Gastrocnemius medialis (tissue), 4 donors: ENCODE data around the gene PRPF4. TPM values are rescaled to one million over a fixed set of nuclear protein-coding genes. Genes with fewer than 3 reads are reported as not detected.

ENCODE experiments used
- ATAC-seq, 2 donors: fragments of 150-250 bp; one replicate each; pipeline ENCODE4 v1.9.1; 2016
- DNase-seq, 2 donors: peaks; one replicate each; pipeline ENCODE4 v3.0.0-alpha.2; 2019
- H3K27ac ChIP-seq, 4 donors: fragments of 200-600 bp; sonication (generic); 1 replicate in 1 of 4; 2 replicates in 3 of 4; pipeline ENCODE4 v1.5.1; 2016 to 2018; ENCODE audit warnings: mild to moderate bottlenecking in 2 of 4, moderate library complexity in 1 of 4
- H3K27me3 ChIP-seq, 3 donors: fragments of 200-600 bp; sonication (generic) in 2 of 3; 1 replicate in 1 of 3; 2 replicates in 2 of 3; pipeline versions ENCODE4 v1.5.1 to v1.6.0; 2016 to 2019; ENCODE audit warnings: mild to moderate bottlenecking in 1 of 3, moderate library complexity in 1 of 3
- H3K36me3 ChIP-seq, 2 donors: fragments of 200-600 bp; sonication (generic) in 1 of 2; one replicate each; pipeline ENCODE4 v1.5.1; 2017 to 2018
- H3K4me1 ChIP-seq, 2 donors: fragments of 200-600 bp; sonication (generic) in 1 of 2; one replicate each; pipeline ENCODE4 v1.5.1; 2016 to 2017; ENCODE audit warnings: mild to moderate bottlenecking in 2 of 2
- H3K4me3 ChIP-seq, 4 donors: fragments of 200-600 bp; sonication (generic) in 3 of 4; 1 replicate in 1 of 4; 2 replicates in 3 of 4; pipeline ENCODE4 v1.5.1; 2016 to 2019; ENCODE audit warnings: mild to moderate bottlenecking in 2 of 4
- H3K9me3 ChIP-seq, 3 donors: fragments of 200-600 bp; sonication (generic) in 2 of 3; 1 replicate in 1 of 3; 2 replicates in 2 of 3; pipeline ENCODE4 v1.5.1; 2016 to 2019
- POLR2A ChIP-seq, 2 donors: fragments of 450-650 bp; IDR thresholded peaks; one replicate each; pipeline ENCODE4 v1.6.1; 2017; ENCODE audit warnings: antibody characterized with exemption in 2 of 2, mild to moderate bottlenecking in 2 of 2, moderate library complexity in 2 of 2
- in situ Hi-C, 4 donors: fragments of 200-750 bp; cut with MboI; loops; one replicate each; pipeline versions ENCODE4 v1.15.0 to v1.8.0; 2017; ENCODE audit warnings: low sequenced_read_pairs in 4 of 4
- intact Hi-C: fragments of 100-400 bp; cut with DNase I; formaldehyde crosslinking; loops from one replicate; pipeline ENCODE4 v1.15.1; 2023; ENCODE audit warnings: low total_unique reads
- total RNA-seq, 4 donors: library from RNA; depleted of rRNA; stranded (reverse); fragments of >200 nt; gene quantifications; one replicate each; pipeline versions ENCODE4 v1.1.0 to v1.2.3, GENCODE V29; 2016
- TF ChIP-seq, protein P1 (sequence below), 5 experiments: fragments of 450-650 bp in 3 of 5; fragments of 200-600 bp in 2 of 5; sonication (generic) in 2 of 5; IDR thresholded peaks in 4 of 5; conservative IDR thresholded peaks in 1 of 5; 1 replicate in 4 of 5; 2 replicates in 1 of 5; pipeline ENCODE4 v1.5.1; 2016 to 2019; ENCODE audit warnings: antibody characterized with exemption in 5 of 5, mild to moderate bottlenecking in 3 of 5, moderate library complexity in 3 of 5

PRPF4 gene
- total RNA-seq, 4 donors from 2014 or later: 14.0 to 19.6 (median 16.4) TPM

- Histone ChIP-seq H3K4me3 (no peak overlapping the region), H3K27me3 (no peaks in the 10 kb centered on the region), H3K36me3 (no peaks in the 10 kb centered on the region), H3K4me1 (peaks cover 0 to 13% of the 10 kb centered on the region in 2 donors), H3K9me3 (no peaks in the 10 kb centered on the region), H3K27ac (no peak overlapping the region)
- intact Hi-C loops: no loop called here
- in situ Hi-C loops: no loop called here
- ATAC-seq (no peak), DNase-seq (no peak)
- no peak for TF ChIP-seq POLR2A (IDR thresholded peaks at IDR 0.05)
- TF ChIP-seq, protein P1, sequence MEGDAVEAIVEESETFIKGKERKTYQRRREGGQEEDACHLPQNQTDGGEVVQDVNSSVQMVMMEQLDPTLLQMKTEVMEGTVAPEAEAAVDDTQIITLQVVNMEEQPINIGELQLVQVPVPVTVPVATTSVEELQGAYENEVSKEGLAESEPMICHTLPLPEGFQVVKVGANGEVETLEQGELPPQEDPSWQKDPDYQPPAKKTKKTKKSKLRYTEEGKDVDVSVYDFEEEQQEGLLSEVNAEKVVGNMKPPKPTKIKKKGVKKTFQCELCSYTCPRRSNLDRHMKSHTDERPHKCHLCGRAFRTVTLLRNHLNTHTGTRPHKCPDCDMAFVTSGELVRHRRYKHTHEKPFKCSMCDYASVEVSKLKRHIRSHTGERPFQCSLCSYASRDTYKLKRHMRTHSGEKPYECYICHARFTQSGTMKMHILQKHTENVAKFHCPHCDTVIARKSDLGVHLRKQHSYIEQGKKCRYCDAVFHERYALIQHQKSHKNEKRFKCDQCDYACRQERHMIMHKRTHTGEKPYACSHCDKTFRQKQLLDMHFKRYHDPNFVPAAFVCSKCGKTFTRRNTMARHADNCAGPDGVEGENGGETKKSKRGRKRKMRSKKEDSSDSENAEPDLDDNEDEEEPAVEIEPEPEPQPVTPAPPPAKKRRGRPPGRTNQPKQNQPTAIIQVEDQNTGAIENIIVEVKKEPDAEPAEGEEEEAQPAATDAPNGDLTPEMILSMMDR (IDR thresholded peaks at IDR 0.05 in 4 of 5, conservative IDR thresholded peaks at IDR 0.05 in 1 of 5): no peak
Observed at GRCh38 chr9:113237026-113237425, 38.4 kb upstream of the PRPF4 start.

DNA sequence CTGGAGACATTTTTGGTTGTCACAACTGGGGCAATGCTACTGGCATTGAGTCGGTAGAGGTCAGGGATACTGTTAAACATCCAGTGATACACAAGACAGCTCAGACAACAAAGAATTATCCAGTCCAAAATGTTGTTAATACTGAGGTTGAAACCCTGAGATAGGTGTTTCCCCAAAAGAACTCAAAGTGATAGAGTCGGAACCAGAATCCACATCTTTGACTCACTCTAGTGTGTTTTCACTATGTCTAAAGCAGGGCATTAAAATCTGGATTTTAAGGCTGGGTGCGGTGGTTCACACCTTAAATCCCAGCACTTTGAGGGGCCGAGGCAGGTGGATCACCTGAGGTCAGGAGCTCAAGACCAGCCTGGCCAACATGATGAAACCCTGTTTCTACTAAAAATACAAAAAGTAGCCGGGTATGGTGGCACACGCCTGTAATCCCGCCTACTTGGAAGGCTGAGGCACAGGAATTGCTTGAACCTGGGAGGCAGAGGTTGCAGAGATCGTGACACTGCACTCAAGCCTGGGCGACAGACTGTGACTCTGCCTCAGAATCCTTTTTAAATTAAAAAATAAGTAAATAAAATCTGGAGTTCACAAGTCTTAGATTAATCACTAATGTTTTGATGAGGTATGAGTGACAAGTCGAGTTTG is 37.1 kb upstream of the PRPF4 start:
- Histone ChIP-seq H3K27me3 (no peaks in the 10 kb centered on the region), H3K9me3 (no peaks in the 10 kb centered on the region), H3K27ac (no peak overlapping the region), H3K36me3 (no peaks in the 10 kb centered on the region), H3K4me1 (peaks cover 0 to 13% of the 10 kb centered on the region in 2 donors), H3K4me3 (no peak overlapping the region)
- ATAC-seq (no peak), DNase-seq (no peak)
- in situ Hi-C loops: no loop called here
- TF ChIP-seq POLR2A (IDR thresholded peaks at IDR 0.05): no peak
- TF ChIP-seq, protein P1 (IDR thresholded peaks at IDR 0.05 in 4 of 5, conservative IDR thresholded peaks at IDR 0.05 in 1 of 5): no peak
- intact Hi-C loops: no loop called here

DNA sequence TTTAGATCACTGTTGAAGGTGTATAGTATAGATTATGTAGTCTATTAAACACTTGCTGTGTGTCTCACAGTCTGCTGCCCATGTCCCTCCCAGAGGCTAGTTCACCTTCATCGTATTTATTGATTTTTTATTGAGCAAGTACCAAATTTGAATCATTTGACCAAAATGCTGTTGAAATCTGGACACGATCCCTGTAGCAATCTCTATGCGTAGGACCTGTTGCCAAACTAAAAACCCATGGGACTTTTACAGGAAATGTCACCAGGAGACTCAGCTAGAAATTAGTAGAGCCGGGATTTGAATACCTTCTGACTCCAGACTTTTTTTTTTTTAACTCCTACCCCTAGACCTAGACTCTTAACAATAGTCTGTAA is 36.6 kb upstream of the PRPF4 start:
- H3K27me3 ChIP-seq: no peaks in the 10 kb centered on the region
- DNase-seq (no peak), ATAC-seq (no peak)
- TF ChIP-seq POLR2A (IDR thresholded peaks at IDR 0.05): no peak
- TF ChIP-seq, protein P1 (IDR thresholded peaks at IDR 0.05 in 4 of 5, conservative IDR thresholded peaks at IDR 0.05 in 1 of 5): no peak
- in situ Hi-C loops (no loop called here), intact Hi-C loops (no loop called here)
- no peaks in the 10 kb centered on the region for H3K9me3 ChIP-seq
- no peak overlapping the region for H3K27ac ChIP-seq
- H3K4me3 ChIP-seq: no peak overlapping the region
- peaks cover 0 to 12% of the 10 kb centered on the region in 2 donors for H3K4me1 ChIP-seq
- no peaks in the 10 kb centered on the region for H3K36me3 ChIP-seq

DNA sequence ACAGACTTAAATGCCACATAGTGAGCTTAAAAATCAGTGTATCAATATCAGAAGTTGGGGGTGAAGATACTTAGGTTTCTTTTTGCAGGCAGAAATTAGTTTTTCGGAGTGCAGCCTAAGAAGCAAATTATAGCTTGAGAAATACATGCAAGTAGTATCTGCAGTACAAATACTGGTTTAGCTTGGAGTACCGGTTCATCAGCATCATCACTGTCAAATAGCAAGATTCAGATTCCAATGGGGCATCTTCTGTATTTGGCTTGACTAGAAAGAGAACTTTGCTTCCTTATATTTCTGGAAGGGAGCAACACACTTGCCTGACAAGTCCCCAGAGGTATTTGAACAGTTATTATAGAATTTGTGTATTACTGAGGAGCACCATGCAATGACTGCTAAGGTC is 34.3 kb upstream of the PRPF4 start:
- H3K27me3 ChIP-seq: no peaks in the 10 kb centered on the region
- intact Hi-C loops (no loop called here), in situ Hi-C loops (no loop called here)
- peaks cover 0 to 10% of the 10 kb centered on the region in 2 donors for H3K4me1 ChIP-seq
- TF ChIP-seq POLR2A (IDR thresholded peaks at IDR 0.05): no peak
- TF ChIP-seq, protein P1 (IDR thresholded peaks at IDR 0.05 in 4 of 5, conservative IDR thresholded peaks at IDR 0.05 in 1 of 5): no peak
- H3K4me3 ChIP-seq: no peak overlapping the region
- H3K36me3 ChIP-seq: no peaks in the 10 kb centered on the region
- no peak for ATAC-seq
- no peak for DNase-seq
- H3K27ac ChIP-seq: no peak overlapping the region
- H3K9me3 ChIP-seq: no peaks in the 10 kb centered on the region

- intact Hi-C loops: no loop called here
- ATAC-seq (no peak), DNase-seq (no peak)
- H3K36me3 ChIP-seq: no peaks in the 10 kb centered on the region
- no peaks in the 10 kb centered on the region for H3K27me3 ChIP-seq
- H3K27ac ChIP-seq: no peak overlapping the region
- in situ Hi-C loops: no loop called here
- TF ChIP-seq, protein P1 (IDR thresholded peaks at IDR 0.05 in 4 of 5, conservative IDR thresholded peaks at IDR 0.05 in 1 of 5): no peak
- TF ChIP-seq POLR2A (IDR thresholded peaks at IDR 0.05): no peak
- no peak overlapping the region for H3K4me3 ChIP-seq
- no peaks in the 10 kb centered on the region for H3K9me3 ChIP-seq
- no peaks in the 10 kb centered on the region for H3K4me1 ChIP-seq
Observed at GRCh38 chr9:113244556-113244955, 30.9 kb upstream of the PRPF4 start.
